CD4-positive, alpha-beta T cell (primary cell): ENCODE data around the gene SDHB. TPM values are rescaled to one million over a fixed set of nuclear protein-coding genes. Genes with fewer than 3 reads are reported as not detected.

ENCODE experiments used
- ATAC-seq: fragments of 200-7000 bp; cut with Tn5 transposase; one replicate; pipeline ENCODE4 v1.10.0; 2022; ENCODE audit warnings: mild to moderate bottlenecking; ENCODE audit not compliant: poor library complexity
- CTCF ChIA-PET: fragments of 350-600 bp; sonication (Branson Sonifier 250); formaldehyde crosslinking; loops from one replicate; lab custom pipeline; 2021; ENCODE audit warnings: antibody characterized with exemption, inconsistent platforms; lab: Charles Lee
- POLR2A ChIA-PET: fragments of 350-600 bp; sonication (Branson Sonifier 250); formaldehyde crosslinking; loops from one replicate; lab custom pipeline; 2021; ENCODE audit warnings: antibody characterized with exemption, inconsistent platforms; lab: Charles Lee
- DNase-seq, 14 experiments: peaks; one replicate each; pipeline ENCODE4 v3.0.0-alpha.2; 2013 to 2020; ENCODE audit warnings: mixed read lengths in 2 of 14
- H3K27ac ChIP-seq, 2 donors: one replicate each; pipeline versions ENCODE4 v1.5.1 to v1.7.0; 2013; ENCODE audit warnings: low read length in 2 of 2, low read depth in 1 of 2, mild to moderate bottlenecking in 1 of 2
- H3K27me3 ChIP-seq, 2 experiments: 1 replicate in 1 of 2; 2 replicates in 1 of 2; pipeline versions ENCODE4 v1.6.1 to v1.7.0; 2013; ENCODE audit warnings: low read length in 2 of 2, control low read depth in 1 of 2, mild to moderate bottlenecking in 1 of 2, moderate library complexity in 1 of 2; ENCODE audit not compliant: insufficient read depth in 2 of 2, control insufficient read depth in 1 of 2
- H3K36me3 ChIP-seq: one replicate; pipeline ENCODE4 v1.6.1; 2013; ENCODE audit warnings: low read length, control low read depth; ENCODE audit not compliant: insufficient read depth
- H3K4me1 ChIP-seq: one replicate; pipeline ENCODE4 v1.6.1; 2013; ENCODE audit warnings: low read length, control low read depth; ENCODE audit not compliant: insufficient read depth
- H3K4me3 ChIP-seq: one replicate; pipeline ENCODE4 v1.5.1; 2013; ENCODE audit warnings: mild to moderate bottlenecking, low read length, moderate library complexity
- H3K9me3 ChIP-seq, 2 experiments: 1 replicate in 1 of 2; 2 replicates in 1 of 2; pipeline versions ENCODE4 v1.6.1 to v1.7.0; 2013; ENCODE audit warnings: low read length in 2 of 2, mild to moderate bottlenecking in 2 of 2, control low read depth in 1 of 2, moderate library complexity in 1 of 2; ENCODE audit not compliant: control insufficient read depth in 1 of 2, insufficient read depth in 1 of 2
- H3K27ac Mint-ChIP-seq: one replicate; pipeline ENCODE4 v1.8.0; 2020; ENCODE audit warnings: mixed read lengths
- H3K27me3 Mint-ChIP-seq: one replicate; pipeline ENCODE4 v1.8.0; 2021; ENCODE audit warnings: mixed read lengths
- H3K36me3 Mint-ChIP-seq: one replicate; pipeline ENCODE4 v1.8.0; 2021; ENCODE audit warnings: low read depth, mixed read lengths
- H3K4me1 Mint-ChIP-seq: one replicate; pipeline ENCODE4 v1.8.0; 2021; ENCODE audit warnings: low read depth, mixed read lengths
- H3K4me3 Mint-ChIP-seq: one replicate; pipeline ENCODE4 v1.8.0; 2020; ENCODE audit warnings: mild to moderate bottlenecking, mixed read lengths
- H3K9me3 Mint-ChIP-seq: one replicate; pipeline ENCODE4 v1.8.0; 2020; ENCODE audit warnings: mixed read lengths
- CTCF ChIP-seq: fragments of 200-600 bp; IDR thresholded peaks from one replicate; pipeline ENCODE4 v1.8.0; 2022; ENCODE audit warnings: antibody characterized with exemption, mild to moderate bottlenecking
- intact Hi-C, 2 experiments: fragments of 100-400 bp; cut with DNase I in 1 of 2; cut with micrococcal nuclease in 1 of 2; formaldehyde crosslinking; loops; one replicate each; pipeline versions ENCODE4 v1.15.1 to v1.9.0; 2023 to 2025; cut with DNase I, micrococcal nuclease
- total RNA-seq, 174 experiments: library from RNA in 2 of 174; stranded (reverse) in 2 of 174; gene quantifications; one replicate each; pipeline ENCODE4 v1.2.3 and lab custom pipeline; 2021 to 2026

Gene SDHB
- total RNA-seq, 2 experiments from 2014 or later = 53.9 to 56.2 TPM

- Histone ChIP-seq H3K36me3 (no peaks in the 10 kb centered on the region), H3K4me3 (no peak overlapping the region), H3K9me3 (no peaks in the 10 kb centered on the region), H3K27me3 (peaks cover 0 to 6% of the 10 kb centered on the region in 2 experiments), H3K4me1 (peaks cover 3% of the 10 kb centered on the region), H3K27ac (no peak overlapping the region)
- Mint-ChIP-seq H3K4me1 (no peaks in the 10 kb centered on the region), H3K36me3 (no peaks in the 10 kb centered on the region), H3K4me3 (no peak overlapping the region), H3K27ac (no peak overlapping the region), H3K27me3 (no peaks in the 10 kb centered on the region), H3K9me3 (no peaks in the 10 kb centered on the region)
- ATAC-seq = no peak
- DNase-seq = no peak
- ChIA-PET POLR2A (no interaction called here), CTCF (no interaction called here)
- TF ChIP-seq CTCF = no peak
- intact Hi-C loops = no loop called here
Observed at GRCh38 chr1:17099616-17100340, 45.9 kb upstream of the SDHB start.

- Mint-ChIP-seq H3K4me1 (no peaks in the 10 kb centered on the region), H3K9me3 (no peaks in the 10 kb centered on the region), H3K4me3 (no peak overlapping the region), H3K27me3 (no peaks in the 10 kb centered on the region), H3K36me3 (no peaks in the 10 kb centered on the region), H3K27ac (no peak overlapping the region)
- Histone ChIP-seq H3K4me1 (peaks cover 3% of the 10 kb centered on the region), H3K27me3 (peaks cover 0 to 6% of the 10 kb centered on the region in 2 experiments), H3K36me3 (no peaks in the 10 kb centered on the region), H3K9me3 (no peaks in the 10 kb centered on the region), H3K4me3 (no peak overlapping the region), H3K27ac (no peak overlapping the region)
- intact Hi-C loops = no loop called here
- TF ChIP-seq CTCF = no peak
- CTCF ChIA-PET = no interaction called here
- DNase-seq = peak in 2 of 14 experiments; percentile 43 to 50
- POLR2A ChIA-PET = no interaction called here
- ATAC-seq = no peak
Observed at GRCh38 chr1:17098446-17099317, 44.9 kb upstream of the SDHB start.

GRCh38 chr1:17097787-17098186 lies 44.0 kb upstream of the SDHB start:
- DNase-seq (no peak), ATAC-seq (no peak)
- Histone ChIP-seq H3K27me3 (peaks cover 0 to 6% of the 10 kb centered on the region in 2 experiments), H3K4me1 (peaks cover 3% of the 10 kb centered on the region), H3K27ac (no peak overlapping the region), H3K9me3 (peaks cover 0 to 4% of the 10 kb centered on the region in 2 experiments), H3K4me3 (no peak overlapping the region), H3K36me3 (no peaks in the 10 kb centered on the region)
- intact Hi-C loops = no loop called here
- ChIA-PET CTCF (no interaction called here), POLR2A (no interaction called here)
- no peak for TF ChIP-seq CTCF
- Mint-ChIP-seq H3K27ac (no peak overlapping the region), H3K36me3 (no peaks in the 10 kb centered on the region), H3K4me3 (no peak overlapping the region), H3K27me3 (no peaks in the 10 kb centered on the region), H3K4me1 (no peaks in the 10 kb centered on the region), H3K9me3 (no peaks in the 10 kb centered on the region)
